Activated CD4-positive, alpha-beta T cell treated with anti-CD3 and anti-CD28 coated beads, Interleukin-10, Interleukin-2, amounts not matched to agents 100 ng/mL and 50 ng/mL, durations not matched to agents 16 hours and 8 hours (primary cell): ENCODE data around the gene MAP4K4.
A peak's percentile ranks its signal among the peaks of the same experiment; 100 is the strongest.

Experiments used
- DNase-seq: peaks from one replicate; pipeline ENCODE4 v3.0.0-alpha.2; 2020

MAP4K4 gene

DNA sequence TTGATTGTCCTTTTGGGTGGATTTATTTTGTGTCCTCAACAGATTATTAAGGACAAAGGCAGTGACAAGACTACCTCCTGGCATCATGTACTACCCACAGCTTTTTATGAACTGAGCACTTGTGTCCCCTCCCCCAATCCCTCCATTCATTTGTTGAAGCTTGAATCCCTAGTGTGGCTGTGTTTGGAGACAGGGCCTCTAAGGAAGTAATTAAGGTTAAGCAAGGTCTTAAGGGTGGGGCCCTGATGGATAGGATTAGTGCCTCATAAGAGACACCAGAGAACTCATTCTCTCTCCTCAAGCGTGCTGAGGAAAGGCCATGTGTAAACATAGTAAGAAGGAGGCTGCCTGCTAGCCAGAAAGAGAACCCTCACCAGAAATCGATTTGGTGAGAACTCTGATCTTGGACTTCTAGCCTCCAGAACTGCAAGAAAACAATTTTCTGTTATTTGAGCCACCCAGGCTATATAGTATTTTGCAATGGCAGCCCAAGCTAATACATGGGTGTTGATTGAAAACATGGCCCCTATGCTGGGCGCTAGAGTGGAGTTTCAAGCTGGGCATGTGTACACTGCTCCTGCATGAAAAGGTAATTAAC is 3.4 kb upstream of the MAP4K4 start:
- no peak for DNase-seq

DNA sequence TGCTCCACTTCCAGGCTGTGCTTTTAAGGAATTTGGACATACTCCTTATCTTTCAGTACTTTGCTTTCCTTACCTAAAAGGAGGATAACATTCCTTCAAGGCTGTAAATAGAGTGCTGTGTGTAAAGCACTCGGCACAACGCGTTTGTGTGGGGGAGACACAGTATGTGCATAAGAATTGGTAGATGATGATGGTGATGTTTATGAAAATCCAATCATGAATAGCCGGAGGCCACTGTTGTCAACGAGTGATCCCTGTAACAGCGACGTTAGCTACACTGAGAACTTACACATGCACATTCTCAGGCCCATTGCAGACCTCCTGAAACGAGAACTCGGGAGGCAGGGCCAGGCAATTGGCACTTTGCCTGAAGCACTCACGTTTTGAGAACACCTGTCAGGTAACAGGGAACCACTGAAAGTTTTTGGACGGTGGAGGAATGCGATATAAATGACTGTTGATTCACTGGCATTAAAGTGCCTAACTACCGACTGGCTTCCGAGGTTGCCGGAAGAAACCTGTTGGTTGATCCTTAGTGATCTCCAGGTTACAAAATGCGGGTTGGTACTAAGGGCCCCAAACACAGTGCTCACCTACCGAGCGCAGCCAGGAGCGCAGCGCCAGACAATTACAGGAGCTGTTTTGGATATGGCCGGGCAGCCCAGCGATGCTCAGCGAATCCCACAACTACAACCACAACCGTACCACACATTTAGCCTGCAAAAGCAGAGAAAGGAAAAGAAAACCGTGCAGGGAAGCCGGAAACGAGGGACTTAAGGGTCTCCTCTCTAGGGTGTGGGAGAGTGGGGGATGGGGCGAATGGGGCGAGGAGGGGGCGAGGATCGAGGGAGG is 1.0 kb upstream of the MAP4K4 start:
- no peak for DNase-seq

DNA sequence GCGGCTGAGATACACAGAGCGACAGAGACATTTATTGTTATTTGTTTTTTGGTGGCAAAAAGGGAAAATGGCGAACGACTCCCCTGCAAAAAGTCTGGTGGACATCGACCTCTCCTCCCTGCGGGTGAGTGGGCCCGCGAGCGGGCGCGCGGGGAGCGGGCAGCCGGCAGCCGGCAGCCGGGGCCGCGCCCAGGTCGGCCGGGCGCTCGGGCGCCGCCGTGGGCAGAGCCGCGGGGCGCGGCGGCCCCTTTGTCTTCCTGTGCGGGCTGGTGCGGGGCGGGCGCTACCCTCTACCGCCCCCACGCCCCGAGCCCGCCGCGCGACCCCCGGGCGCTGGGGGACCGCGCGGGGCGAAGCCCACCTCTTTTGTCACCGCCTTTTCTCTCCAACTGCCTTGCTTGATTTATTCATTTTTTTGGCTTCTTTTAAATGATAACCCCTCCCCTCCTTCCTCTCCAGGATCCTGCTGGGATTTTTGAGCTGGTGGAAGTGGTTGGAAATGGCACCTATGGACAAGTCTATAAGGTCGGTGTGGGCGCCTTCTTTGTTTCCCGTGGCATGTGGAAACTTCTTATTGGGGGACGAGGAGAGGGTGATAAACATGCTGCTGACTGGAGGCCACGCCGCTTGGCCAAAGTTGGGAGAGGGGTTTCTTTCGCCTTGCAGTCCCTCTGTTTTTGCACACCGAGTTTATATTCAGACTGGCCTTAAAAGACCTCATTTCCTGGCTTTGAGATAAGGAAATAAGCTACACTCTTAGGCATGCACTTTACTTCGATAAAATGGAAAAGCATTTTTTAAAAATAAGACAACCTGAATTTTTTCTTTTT is 722 bp downstream of the MAP4K4 start:
- peak; percentile 33 for DNase-seq

DNA sequence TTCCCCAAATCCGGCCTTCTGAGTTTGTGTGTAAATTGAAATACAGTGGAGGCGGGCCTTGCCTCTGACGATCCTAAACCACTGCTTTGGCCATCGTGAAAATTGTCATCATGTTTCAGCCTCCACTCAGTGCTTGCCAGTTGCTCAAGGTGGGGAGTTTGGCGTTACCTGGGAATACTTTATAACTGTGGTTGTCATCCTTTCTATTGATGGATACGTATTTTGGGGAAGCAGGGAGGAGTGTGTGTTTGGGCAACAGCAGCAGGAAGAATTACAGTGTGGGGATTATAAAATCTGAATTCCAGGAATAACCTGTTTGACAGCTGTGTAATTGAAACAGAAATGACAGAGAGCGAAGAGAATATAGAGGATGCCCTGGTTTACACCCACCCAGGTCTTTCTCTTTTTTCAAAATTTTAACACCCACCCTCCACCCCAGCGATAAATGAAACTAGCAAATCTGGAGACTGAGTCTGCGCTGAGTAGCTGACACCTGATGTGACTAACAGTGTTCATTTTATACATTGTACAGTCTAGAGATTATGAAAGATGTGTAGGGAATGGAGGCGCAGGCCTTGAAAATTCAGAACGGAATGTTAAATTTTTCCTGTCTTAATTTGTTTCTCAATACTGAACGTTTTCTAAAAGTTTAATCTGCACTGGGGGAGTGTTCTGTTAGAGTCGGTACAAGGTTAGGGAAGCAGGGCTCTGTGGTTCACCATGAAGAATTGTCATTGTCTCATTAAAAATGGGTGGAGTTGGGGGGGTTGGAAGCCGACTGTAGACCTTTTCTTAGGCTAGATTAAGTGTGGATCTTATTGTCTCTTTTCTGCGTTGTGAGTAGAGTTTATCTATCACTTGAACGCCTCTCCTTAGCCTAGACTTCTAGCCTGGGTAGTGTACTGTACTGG is 1.6 kb downstream of the MAP4K4 start:
- DNase-seq, result no peak

DNA sequence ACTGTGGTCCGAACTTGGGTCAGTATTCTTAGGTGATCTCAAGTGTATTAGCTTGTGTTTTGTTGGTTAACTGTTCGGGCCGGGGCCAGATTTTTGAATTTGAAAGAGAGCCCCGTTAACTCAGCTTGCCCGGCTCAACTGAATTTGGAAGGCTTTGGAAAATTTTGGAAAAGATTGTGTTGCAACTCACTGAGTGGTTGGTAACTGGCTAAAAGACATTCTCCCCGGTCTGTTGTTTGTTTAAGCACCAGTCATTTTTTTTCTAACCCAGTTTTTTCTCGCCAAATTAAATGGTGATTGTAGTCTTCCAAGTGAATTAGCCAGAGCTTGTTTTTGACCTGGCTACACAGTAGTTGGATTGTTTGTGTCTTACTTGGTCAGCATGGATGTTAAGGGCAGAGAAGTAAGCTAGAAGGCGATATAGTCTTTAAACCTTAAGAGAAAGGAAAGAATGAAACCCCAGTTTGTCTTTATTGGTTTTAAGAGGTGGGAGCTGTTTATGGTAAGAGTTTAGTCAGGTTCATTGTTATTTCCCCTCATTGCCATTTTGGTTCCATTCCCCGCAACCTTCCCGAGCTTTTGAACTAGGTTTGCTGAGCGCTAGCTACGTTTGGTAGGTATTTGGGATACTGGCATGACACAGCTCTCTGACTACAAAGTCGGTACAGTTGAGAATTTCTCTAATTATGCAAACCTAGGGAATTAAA is 2.4 kb downstream of the MAP4K4 start:
- no peak for DNase-seq

DNA sequence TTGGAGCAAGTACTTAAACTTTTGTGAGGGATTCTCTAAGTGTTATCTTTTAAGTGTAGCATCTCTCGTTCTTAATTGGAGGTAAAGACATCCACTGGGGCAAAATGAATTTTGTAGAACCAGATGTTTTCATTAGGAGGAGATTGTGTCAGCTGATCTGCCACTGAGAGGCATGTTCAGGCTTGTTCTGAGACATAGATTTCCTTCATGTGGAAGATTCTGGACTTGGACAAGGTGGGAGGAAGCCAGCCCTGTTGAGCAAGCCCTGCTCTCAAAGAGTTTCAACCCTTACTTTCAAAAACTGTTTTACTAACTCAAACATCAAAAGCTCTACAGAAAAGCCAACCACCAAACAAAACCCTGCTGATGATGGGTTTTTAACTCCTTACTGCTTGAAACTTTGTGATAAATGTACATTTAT is 6.5 kb downstream of the MAP4K4 start:
- DNase-seq, result peak; percentile 57

DNA sequence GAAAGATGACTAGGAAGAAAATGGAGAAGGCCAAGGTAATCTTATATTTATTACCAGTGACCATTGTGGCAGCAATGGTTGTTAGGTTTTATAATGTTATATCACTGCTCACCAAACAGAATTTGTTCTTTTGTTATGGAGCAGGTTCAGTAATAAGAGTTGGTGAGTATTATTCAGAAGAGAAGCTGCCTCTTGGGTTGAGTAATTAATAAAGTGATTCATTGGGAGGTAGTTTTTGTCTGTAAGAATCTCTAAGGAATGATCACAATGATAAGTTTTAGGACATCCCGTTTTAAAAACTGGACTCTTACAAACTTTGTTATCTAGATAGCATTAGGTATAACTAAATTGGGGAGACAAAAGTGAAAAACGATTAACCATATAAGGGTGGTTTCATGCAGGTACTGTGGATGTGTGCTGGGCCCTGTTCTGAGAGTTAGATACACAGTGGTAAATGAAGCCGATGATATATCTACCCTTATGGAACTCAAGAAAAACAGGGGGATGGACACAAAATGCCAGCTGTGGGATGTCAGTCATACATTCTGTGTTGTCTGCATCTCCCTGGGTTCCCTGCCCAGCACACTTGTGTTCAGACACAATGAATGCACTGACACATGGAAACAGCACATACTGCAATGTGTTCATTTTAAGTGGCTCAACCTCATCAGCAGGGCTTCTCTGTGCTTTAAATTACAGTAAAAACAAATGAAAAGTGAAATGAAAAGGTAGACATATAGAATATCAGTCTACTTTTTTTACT is 7.5 kb downstream of the MAP4K4 start:
- DNase-seq, result no peak

DNA sequence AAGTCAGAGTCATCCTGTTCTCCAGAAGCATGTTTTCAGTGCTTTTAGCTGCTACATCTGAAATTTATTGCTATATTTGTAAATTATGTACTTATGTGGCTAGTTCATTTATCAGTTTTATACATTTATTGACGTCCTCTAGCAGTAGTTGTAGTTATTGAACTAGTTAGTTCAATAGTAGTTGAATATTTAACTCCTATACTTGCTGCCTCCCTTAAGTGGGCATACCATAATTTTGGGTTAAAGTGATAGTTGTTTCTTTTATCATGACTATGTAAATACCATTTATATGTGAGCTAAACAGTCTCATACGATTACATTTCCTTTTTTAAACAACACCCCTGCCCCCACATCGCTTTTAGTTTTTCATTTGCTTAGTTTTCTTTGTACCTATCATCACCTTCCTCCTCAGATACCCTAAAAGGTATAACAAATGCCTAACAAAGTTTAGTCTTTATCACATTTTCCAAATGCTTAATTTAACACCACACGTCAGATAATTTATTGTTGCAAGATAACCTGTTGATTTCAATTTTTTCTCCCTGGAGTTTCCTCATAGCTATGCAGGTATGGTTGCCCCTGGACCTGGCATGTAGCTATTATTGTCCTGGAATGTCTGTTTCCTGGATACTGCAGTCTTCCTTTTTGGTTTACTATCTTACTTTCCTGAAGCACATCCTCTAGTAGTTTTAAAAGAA is 8.8 kb downstream of the MAP4K4 start:
- peak; percentile 58 for DNase-seq

DNA sequence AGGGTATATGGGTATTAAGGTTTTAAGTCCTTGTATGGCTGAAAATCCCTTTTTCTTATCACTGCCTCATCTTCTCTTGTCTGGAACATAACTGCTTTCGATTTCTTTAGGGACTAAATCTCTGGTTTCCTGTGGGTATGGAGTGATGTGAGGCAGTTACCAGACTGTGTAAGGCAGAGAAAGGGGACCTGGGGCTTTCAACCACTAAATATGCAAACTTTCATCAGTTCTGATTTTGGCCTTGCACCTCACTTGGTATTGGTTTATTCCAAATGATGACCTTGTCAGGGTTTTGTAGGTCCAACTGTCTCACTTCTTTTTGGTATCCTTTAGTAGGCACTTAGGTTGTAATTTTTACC is 9.3 kb downstream of the MAP4K4 start:
- DNase-seq, result peak; percentile 83

DNA sequence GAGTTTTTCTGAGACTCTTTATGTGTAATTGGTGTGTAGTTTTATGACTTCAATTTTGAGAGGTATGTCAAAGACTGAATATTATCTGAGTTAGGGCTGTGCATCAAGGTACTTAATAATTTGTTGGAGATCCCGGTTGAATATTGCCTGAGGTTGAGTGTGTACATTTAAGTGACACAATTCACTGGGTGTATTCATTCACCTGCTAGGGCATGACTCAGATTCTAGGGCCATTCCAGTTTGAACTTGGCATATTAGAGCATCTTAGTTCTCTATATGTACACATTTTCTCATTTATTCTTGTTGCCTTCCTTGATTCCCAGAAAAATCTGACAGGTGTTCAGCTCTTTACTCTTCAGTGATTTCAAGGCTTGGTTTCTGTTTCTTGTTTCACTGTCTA is 12.5 kb downstream of the MAP4K4 start:
- no peak for DNase-seq

DNA sequence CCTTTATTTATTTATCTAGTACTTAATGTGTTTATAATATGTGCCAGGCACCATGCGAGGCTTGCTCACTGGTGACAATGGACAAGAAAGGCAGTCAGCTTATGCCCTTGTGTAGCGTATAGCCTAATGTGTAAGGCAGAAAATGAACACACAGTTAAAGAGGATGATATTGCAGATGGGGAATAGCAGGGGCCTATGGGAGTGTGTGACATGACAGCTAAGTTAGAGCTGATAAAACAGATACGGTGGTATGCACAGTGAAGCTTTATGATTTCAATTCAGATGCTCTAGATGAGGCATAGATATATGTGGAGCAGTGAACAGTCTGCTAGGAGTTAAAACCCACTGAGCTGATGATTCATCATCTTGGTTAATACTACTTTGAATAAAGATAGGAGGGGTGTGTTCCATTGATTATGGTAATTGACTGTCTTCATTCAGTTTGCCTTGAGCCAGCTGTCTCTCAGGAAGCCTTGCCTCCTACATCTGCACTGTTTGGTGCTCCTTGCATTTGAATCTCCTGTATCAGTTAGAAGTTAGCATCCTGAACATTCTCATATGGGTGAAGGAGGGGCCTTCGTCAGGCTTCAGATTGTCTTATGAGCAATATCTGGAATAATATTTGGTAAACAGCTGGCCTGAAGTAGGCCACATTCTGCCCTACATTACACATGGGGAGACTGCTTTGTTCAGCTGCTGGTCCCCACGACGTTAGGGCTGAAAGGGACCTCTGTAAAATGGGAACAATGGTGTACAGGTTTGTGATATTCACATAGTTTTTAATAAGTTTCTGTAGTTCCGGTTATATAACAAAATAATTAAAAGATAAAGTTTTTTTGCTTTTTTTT is 13.2 kb downstream of the MAP4K4 start:
- peak; percentile 78 for DNase-seq

DNA sequence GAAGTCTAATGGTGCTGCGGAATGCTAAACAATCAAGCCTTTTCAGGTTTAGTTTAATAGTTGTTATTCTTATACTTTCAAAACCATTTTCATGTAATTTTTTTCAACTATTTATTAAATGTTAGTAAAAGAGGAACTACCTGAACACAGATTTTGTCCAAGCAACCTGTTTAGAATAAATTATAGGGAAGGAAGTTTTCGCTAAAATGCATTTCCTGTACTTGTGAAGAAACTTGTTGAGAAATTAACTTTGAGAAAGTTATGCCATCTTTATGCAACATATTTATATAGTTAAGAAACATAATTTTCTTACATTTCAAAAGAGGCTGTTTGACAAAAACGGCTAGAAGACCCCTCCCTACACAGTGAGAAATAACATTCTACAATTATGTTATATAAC is 16.6 kb downstream of the MAP4K4 start:
- no peak for DNase-seq

DNA sequence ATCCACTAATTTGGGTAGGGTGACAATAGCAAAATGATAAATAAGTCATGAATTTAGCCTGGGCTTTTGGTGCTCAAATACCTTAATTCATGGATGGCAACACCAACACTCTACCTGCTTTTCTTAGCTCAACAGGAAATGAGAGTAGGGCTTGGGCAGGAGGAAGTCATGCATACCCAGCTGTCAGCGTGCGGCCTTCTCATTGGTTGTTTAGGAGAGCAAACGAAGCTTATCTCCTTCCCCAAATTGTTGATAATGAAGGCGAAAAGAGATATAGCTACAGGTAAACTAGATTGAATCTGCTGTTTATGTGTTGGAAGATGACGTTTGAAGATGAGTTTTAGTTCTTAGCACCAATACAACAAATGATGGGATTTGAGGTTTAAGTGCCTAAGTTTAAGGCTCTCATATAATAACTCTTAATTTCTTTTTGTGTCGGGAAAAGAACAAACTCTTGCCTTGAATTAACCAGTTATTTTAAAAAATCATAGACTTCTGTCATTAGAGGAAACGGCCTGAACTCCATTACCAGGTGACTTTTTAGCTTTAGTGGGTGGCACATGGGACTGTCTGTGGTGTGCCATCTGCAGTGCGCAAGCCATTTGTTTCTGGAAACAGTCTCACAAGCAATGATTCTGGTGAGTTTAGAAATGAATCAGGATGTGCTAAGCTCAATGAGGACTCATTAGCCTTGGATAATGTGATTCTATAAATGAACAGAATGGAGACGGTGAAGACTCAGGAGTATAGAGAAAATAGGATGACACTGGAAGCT is 19.8 kb downstream of the MAP4K4 start:
- DNase-seq, result peak; percentile 86

DNA sequence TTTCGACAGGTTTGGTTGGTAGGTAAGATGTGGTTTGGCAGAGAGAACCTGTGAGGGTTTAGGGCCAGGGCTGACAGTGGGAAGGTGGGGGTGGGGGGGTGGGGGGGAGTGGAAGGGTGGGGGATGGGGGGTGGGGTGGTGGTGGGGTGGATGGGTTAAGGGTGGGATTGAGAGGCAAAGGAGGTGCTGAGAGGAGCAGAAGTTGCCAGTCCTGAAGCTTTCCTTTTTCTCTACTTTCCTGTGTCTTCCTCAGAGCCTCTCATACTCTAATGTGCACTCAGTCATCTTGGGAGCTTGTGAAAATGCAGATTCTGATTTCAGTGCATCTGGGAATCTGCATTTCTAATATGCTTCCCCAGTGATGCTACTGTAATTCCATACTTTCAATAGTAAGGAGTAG is 21.0 kb downstream of the MAP4K4 start:
- DNase-seq, result no peak

DNA sequence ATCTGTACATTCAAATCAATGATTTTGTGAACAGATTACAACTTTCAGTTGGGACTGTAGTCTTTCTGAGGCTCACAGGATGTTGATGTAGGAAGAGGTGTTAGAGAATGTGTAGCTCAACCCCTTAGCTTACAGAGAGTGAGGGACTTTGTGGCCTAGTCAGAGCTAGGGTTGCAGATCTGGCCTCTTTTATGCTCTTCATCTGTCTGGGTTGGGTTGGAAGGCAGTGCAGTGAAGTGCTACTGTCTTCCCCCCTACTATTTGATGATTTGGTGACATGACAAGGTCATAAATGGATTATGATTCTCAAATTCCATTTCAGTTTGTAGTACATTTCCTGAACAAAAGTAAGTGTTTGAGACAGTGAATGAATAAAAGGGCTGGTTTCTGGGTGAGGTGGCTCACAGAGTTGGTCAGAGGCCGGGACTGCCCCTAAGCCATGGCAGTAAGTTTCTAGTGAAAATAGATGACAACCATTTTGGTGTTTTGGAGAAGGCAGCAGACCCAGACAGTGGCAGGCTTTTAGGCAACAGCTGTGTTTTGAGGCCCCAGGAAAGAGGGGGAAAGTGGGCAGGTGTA is 21.6 kb downstream of the MAP4K4 start:
- DNase-seq, result peak; percentile 81

DNA sequence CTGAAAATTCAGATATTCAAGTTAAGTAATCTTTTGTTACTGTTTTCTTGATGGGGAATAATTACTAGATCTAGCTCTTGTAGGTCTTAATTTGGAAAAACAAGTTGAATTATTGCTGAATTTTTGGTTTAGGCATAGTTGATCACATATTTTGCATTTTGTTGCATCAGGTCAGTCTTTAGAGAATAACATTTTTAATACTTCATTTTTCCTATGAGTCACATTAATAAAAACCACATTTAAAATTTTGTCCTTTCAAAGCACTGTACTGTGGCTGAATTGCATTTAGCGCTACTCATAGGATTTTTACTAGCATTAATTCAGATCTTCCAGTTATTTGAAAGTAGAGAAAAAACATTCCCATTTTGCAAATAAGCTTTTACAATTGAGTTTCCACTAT is 23.2 kb downstream of the MAP4K4 start:
- DNase-seq, result no peak

DNA sequence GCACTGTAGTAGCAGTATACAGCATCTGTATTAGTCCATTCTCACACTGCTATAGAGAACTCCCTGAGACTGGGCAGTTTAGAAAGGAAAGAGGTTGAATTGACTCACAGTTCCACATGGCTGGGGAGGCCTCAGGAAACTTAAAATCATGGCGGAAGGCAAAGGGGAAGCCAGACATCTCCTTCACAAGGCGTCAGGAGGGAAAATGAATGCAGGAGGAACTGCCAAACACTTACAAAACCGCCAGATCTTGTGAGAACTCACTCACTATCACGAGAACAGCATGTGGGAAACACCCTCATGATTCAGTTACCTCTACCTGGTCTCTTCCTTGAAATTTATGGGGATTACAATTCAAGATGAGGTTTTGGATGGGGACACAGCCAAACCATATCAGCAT is 25.4 kb downstream of the MAP4K4 start:
- no peak for DNase-seq

DNA sequence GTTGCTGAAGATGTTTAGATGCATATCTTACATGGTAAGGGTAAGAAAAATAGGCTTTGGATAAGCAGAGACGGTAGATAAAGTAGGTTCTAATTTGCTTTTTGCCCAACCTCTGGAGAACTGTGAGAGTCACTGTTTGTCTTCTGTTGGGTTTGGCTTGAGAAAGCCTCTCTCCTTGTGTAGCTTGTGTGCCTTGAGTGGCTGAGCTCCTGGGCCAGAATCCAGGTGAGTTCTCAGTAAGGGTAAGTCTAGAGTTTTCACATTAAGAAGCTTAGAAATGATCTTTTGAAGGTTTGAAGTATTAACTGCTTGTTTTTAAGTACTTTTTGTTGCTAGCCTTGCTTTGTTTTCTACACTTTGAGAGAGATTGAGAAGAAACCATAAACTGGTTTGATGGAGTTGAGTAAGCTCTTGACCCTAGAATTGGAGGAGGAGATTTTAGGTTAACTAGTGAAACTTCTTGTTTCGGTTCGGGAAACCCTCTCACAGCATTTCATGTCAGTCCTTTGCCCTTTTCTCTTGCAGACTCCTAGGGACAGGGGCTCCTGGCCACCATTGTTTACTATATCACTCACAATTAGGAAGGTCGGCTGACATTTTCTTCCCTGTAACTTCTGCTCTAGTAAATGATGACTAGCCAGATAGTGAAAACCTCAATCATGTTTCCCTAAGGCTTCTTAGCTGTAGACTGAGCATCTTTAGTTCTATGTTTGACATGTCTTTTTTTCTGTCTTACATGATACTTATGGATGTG is 26.0 kb downstream of the MAP4K4 start:
- DNase-seq, result no peak
